Gastrocnemius medialis (tissue), 4 donors: ENCODE results near the gene WDR33. TPM values are rescaled to one million over a fixed set of nuclear protein-coding genes. Genes with fewer than 3 reads are reported as not detected.

Experiments
- ATAC-seq, 2 donors: fragments of 150-250 bp; one replicate each; pipeline ENCODE4 v1.9.1; 2016
- DNase-seq, 2 donors: peaks; one replicate each; pipeline ENCODE4 v3.0.0-alpha.2; 2019
- H3K27ac ChIP-seq, 4 donors: fragments of 200-600 bp; sonication (generic); 1 replicate in 1 of 4; 2 replicates in 3 of 4; pipeline ENCODE4 v1.5.1; 2016 to 2018; ENCODE audit warnings: mild to moderate bottlenecking in 2 of 4, moderate library complexity in 1 of 4
- H3K27me3 ChIP-seq, 3 donors: fragments of 200-600 bp; sonication (generic) in 2 of 3; 1 replicate in 1 of 3; 2 replicates in 2 of 3; pipeline versions ENCODE4 v1.5.1 to v1.6.0; 2016 to 2019; ENCODE audit warnings: mild to moderate bottlenecking in 1 of 3, moderate library complexity in 1 of 3
- H3K36me3 ChIP-seq, 2 donors: fragments of 200-600 bp; sonication (generic) in 1 of 2; one replicate each; pipeline ENCODE4 v1.5.1; 2017 to 2018
- H3K4me1 ChIP-seq, 2 donors: fragments of 200-600 bp; sonication (generic) in 1 of 2; one replicate each; pipeline ENCODE4 v1.5.1; 2016 to 2017; ENCODE audit warnings: mild to moderate bottlenecking in 2 of 2
- H3K4me3 ChIP-seq, 4 donors: fragments of 200-600 bp; sonication (generic) in 3 of 4; 1 replicate in 1 of 4; 2 replicates in 3 of 4; pipeline ENCODE4 v1.5.1; 2016 to 2019; ENCODE audit warnings: mild to moderate bottlenecking in 2 of 4
- H3K9me3 ChIP-seq, 3 donors: fragments of 200-600 bp; sonication (generic) in 2 of 3; 1 replicate in 1 of 3; 2 replicates in 2 of 3; pipeline ENCODE4 v1.5.1; 2016 to 2019
- POLR2A ChIP-seq, 2 donors: fragments of 450-650 bp; IDR thresholded peaks; one replicate each; pipeline ENCODE4 v1.6.1; 2017; ENCODE audit warnings: antibody characterized with exemption in 2 of 2, mild to moderate bottlenecking in 2 of 2, moderate library complexity in 2 of 2
- in situ Hi-C, 4 donors: fragments of 200-750 bp; cut with MboI; loops; one replicate each; pipeline versions ENCODE4 v1.15.0 to v1.8.0; 2017; ENCODE audit warnings: low sequenced_read_pairs in 4 of 4
- intact Hi-C: fragments of 100-400 bp; cut with DNase I; formaldehyde crosslinking; loops from one replicate; pipeline ENCODE4 v1.15.1; 2023; ENCODE audit warnings: low total_unique reads
- total RNA-seq, 4 donors: library from RNA; depleted of rRNA; stranded (reverse); fragments of >200 nt; gene quantifications; one replicate each; pipeline versions ENCODE4 v1.1.0 to v1.2.3, GENCODE V29; 2016
- TF ChIP-seq, protein P1 (sequence below), 5 experiments: fragments of 450-650 bp in 3 of 5; fragments of 200-600 bp in 2 of 5; sonication (generic) in 2 of 5; IDR thresholded peaks in 4 of 5; conservative IDR thresholded peaks in 1 of 5; 1 replicate in 4 of 5; 2 replicates in 1 of 5; pipeline ENCODE4 v1.5.1; 2016 to 2019; ENCODE audit warnings: antibody characterized with exemption in 5 of 5, mild to moderate bottlenecking in 3 of 5, moderate library complexity in 3 of 5

WDR33 gene
- total RNA-seq, 4 donors from 2014 or later, result 13.6 to 31.4 (median 20.6) TPM

DNA sequence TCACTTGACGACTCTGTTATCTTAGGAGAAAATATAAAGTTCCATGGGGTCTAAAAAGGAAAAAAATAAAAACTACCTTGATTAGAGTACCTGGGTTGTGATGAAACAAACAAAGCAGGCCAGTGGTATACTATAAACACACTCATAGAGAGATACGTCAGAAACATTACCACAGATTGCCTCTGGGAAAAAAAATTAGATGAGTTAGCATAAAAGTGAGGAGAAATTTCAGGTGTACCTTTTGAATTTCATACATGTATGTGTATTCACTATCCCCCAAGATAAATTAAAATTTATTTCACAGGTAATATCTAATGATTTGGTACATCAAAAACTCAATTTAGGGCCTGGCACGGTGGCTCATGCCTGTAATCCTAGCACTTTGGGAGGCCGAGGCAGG lies 18.2 kb downstream of the WDR33 start:
- H3K36me3 ChIP-seq, result no peaks in the 10 kb centered on the region
- ATAC-seq (no peak), DNase-seq (no peak)
- TF ChIP-seq POLR2A (IDR thresholded peaks at IDR 0.05), result no peak
- TF ChIP-seq, protein P1, sequence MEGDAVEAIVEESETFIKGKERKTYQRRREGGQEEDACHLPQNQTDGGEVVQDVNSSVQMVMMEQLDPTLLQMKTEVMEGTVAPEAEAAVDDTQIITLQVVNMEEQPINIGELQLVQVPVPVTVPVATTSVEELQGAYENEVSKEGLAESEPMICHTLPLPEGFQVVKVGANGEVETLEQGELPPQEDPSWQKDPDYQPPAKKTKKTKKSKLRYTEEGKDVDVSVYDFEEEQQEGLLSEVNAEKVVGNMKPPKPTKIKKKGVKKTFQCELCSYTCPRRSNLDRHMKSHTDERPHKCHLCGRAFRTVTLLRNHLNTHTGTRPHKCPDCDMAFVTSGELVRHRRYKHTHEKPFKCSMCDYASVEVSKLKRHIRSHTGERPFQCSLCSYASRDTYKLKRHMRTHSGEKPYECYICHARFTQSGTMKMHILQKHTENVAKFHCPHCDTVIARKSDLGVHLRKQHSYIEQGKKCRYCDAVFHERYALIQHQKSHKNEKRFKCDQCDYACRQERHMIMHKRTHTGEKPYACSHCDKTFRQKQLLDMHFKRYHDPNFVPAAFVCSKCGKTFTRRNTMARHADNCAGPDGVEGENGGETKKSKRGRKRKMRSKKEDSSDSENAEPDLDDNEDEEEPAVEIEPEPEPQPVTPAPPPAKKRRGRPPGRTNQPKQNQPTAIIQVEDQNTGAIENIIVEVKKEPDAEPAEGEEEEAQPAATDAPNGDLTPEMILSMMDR (IDR thresholded peaks at IDR 0.05 in 4 of 5, conservative IDR thresholded peaks at IDR 0.05 in 1 of 5), result no peak
- H3K9me3 ChIP-seq, result no peaks in the 10 kb centered on the region
- H3K27ac ChIP-seq, result no peak overlapping the region
- H3K27me3 ChIP-seq, result no peaks in the 10 kb centered on the region
- in situ Hi-C loops, result no loop called here
- peaks cover 4 to 18% of the 10 kb centered on the region in 2 donors for H3K4me1 ChIP-seq
- no peak overlapping the region for H3K4me3 ChIP-seq
- intact Hi-C loops, result no loop called here

DNA sequence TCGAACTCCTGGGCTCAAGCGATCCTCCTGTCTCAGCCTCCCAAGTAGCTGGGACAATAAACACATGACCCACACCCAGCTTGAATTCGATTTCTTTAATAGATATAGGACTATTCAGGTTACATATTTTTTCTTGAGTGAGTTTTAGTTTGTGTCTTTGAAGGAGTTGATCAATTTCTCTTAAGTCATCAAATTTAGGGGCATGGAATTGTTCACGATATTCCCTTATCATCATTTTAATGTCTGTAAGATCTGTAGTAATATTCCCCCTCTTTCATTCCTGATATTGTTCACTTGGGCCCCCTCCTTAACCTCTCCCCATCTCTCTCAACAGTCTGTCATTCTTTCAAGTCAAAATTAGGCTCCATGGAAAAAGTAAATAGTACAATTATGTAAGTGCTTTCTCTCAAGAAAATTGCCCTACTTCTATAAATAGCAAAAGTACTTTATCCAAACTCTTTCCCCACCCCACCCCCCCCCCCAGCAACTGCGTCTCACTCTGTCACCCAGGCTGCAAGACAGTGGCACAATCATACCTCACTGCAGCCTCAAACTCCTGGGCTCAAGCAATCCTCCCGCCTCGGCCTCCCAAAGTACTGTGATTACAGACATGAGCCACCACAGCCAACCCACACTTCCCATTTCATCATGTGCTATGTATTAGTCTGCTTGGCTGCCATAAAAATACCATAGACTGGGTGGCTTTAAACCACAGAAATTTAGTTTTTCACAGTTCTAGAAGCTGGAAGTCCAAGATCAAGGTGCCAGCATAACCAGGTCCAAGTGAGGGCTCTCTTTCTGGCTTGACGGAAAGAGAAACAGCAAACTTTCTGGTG lies 20.1 kb downstream of the WDR33 start:
- in situ Hi-C loops, result no loop called here
- H3K27me3 ChIP-seq, result no peaks in the 10 kb centered on the region
- ATAC-seq (peak in 1 of 2 donors; percentile 14), DNase-seq (no peak)
- no peak overlapping the region for H3K4me3 ChIP-seq
- H3K4me1 ChIP-seq, result peaks cover 4 to 17% of the 10 kb centered on the region in 2 donors
- no peaks in the 10 kb centered on the region for H3K36me3 ChIP-seq
- TF ChIP-seq POLR2A (IDR thresholded peaks at IDR 0.05), result no peak
- TF ChIP-seq, protein P1 (IDR thresholded peaks at IDR 0.05 in 4 of 5, conservative IDR thresholded peaks at IDR 0.05 in 1 of 5), result no peak
- H3K27ac ChIP-seq, result peak overlapping the region in 1 of 4 donors; percentile 26
- no peaks in the 10 kb centered on the region for H3K9me3 ChIP-seq
- intact Hi-C loops, result no loop called here

DNA sequence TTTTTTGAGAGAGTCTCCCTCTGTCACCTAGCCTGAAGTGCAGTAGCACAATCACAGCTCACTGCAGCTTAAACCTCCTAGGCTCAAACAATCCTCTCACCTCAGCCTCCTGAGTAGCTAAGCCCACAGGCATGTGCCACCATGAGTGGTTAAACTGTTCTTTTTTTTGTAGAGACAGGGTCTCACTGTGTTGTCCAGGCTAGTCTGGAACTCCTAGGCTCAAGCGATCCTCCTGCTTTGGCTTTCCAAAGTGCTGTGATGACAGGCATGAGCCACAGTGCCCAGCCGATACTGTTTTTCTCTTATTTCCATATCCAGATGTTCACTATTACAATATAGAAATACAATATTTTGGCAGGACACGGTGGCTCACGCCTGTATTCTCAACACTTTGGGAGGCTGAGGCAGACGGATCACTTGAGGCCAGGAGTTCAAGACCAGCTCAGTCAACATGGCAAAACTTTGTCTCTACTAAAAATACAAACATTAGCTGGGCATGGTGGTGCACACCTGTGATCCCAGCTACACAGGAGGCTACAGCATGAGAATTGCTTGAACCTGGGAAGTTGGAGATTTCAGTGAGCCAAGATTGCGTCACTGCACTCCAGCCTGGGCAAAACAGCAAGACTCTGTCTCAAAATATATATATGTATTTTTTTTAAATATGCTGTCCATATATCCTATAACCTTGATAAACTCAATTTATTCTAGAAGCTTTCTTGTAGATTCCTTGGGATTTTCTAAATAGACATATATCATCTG lies 24.7 kb downstream of the WDR33 start:
- no peak for DNase-seq
- Histone ChIP-seq H3K4me1 (peaks cover 22 to 40% of the 10 kb centered on the region in 2 donors), H3K4me3 (no peak overlapping the region), H3K9me3 (no peaks in the 10 kb centered on the region), H3K27me3 (no peaks in the 10 kb centered on the region), H3K36me3 (no peaks in the 10 kb centered on the region), H3K27ac (no peak overlapping the region)
- ATAC-seq, result no peak
- in situ Hi-C loops, result no loop called here
- TF ChIP-seq, protein P1 (IDR thresholded peaks at IDR 0.05 in 4 of 5, conservative IDR thresholded peaks at IDR 0.05 in 1 of 5), result no peak
- TF ChIP-seq POLR2A (IDR thresholded peaks at IDR 0.05), result no peak
- intact Hi-C loops, result no loop called here

DNA sequence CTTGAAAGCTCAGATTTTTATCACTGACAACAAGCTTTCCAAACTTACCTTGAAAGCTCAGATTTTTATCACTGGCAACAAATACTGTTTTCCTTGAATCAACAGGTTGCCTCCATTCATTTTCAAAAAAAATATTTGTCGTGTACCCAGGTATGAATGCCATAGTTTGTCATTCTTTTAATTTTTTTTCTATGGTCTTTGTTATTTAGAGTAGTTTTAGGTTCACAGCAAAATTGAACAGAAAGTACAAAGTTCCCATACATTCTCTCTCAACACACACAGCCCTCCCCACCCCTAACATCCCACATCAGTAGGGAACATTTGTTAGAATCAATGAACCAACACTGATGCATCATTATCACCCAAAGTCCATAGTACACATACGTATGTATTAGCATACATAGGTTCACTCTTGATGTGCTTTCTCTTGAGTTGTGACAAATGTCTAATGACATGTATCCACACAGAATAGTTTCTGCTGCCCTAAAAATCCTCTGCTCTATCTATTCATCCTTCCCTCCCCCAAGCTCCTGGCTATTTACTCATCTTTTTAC lies 25.9 kb downstream of the WDR33 start:
- Histone ChIP-seq H3K36me3 (no peaks in the 10 kb centered on the region), H3K27ac (no peak overlapping the region), H3K4me3 (no peak overlapping the region), H3K4me1 (peaks cover 22 to 30% of the 10 kb centered on the region in 2 donors), H3K27me3 (no peaks in the 10 kb centered on the region), H3K9me3 (no peaks in the 10 kb centered on the region)
- TF ChIP-seq POLR2A (IDR thresholded peaks at IDR 0.05), result no peak
- TF ChIP-seq, protein P1 (IDR thresholded peaks at IDR 0.05 in 4 of 5, conservative IDR thresholded peaks at IDR 0.05 in 1 of 5), result no peak
- in situ Hi-C loops, result no loop called here
- ATAC-seq (no peak), DNase-seq (no peak)
- intact Hi-C loops, result no loop called here
